Lower lobe of right lung (tissue), 2 donors: ENCODE data around the gene DOCK3. TPM values are rescaled to one million over a fixed set of nuclear protein-coding genes. Genes with fewer than 3 reads are reported as not detected.

Source experiments
- ATAC-seq, 2 donors: fragments of 200-7000 bp; cut with Tn5 transposase; one replicate each; pipeline ENCODE4 v1.9.1; 2020 to 2022; ENCODE audit warnings: mild to moderate bottlenecking in 2 of 2, moderate library complexity in 2 of 2
- DNase-seq: peaks from one replicate; pipeline ENCODE4 v3.0.0-alpha.2; 2020
- H3K27ac ChIP-seq: fragments of 200-600 bp; one replicate; pipeline ENCODE4 v1.8.0; 2022
- H3K27me3 ChIP-seq: fragments of 200-600 bp; one replicate; pipeline ENCODE4 v1.8.0; 2022; ENCODE audit warnings: low read depth
- H3K36me3 ChIP-seq: fragments of 200-600 bp; one replicate; pipeline ENCODE4 v1.8.0; 2022; ENCODE audit warnings: mild to moderate bottlenecking
- H3K4me1 ChIP-seq: fragments of 200-600 bp; one replicate; pipeline ENCODE4 v1.8.0; 2022
- H3K4me3 ChIP-seq: fragments of 200-600 bp; one replicate; pipeline ENCODE4 v1.8.0; 2022; ENCODE audit warnings: mild to moderate bottlenecking
- H3K9me3 ChIP-seq: fragments of 200-600 bp; one replicate; pipeline ENCODE4 v1.8.0; 2022
- intact Hi-C: fragments of 100-400 bp; cut with DNase I; formaldehyde crosslinking; loops from one replicate; pipeline ENCODE4 v1.11.0; 2022
- total RNA-seq: library from RNA; stranded (reverse); fragmentation: NEBNext Ultra II Directional; extraction: Animal tissue kit (Norgen Biotek cat#: 25700); gene quantifications from one replicate; pipeline ENCODE4 v1.2.1, GENCODE V29; 2021
- TF ChIP-seq, protein P1 (sequence below): fragments of 200-600 bp; IDR thresholded peaks from one replicate; pipeline ENCODE4 v1.8.0; 2022; ENCODE audit warnings: antibody characterized with exemption, mild to moderate bottlenecking
- donor health status: DM: no; HTN: yes; CAD: no; lungs with severe emphysema.

DOCK3 gene
- total RNA-seq, 1 donor from 2014 or later = 1.5 TPM

DNA sequence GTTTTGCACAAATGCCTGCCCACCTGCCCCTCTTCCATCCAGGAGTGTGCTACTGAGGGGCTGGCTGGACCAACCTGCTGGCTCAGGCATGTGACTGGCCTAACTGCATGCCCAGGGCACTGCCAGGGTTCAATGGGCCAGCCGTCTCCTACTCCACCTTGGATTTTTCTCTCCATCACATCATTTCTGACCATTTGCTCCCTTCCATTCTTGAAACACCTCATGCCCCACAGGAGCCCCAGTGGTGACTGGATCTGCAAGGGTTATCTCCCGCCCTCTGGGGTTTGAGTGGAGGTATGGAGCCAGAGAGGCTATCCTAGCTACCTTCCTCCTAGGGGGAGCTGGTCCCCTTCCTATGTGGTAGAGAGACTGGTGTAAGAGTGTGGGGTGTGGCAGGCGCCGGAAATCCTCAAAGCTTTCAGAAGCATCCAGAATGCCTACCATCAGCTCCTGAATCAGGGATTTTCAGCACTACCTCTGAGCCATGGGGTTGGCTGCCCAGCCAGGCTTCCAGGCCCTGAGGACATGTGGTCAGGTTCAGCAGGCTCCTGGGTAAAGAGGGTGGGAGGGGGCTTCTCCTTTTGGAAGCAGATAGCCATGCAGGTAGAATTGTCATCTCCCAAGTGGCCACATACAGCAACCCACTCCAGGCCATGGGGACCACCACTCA, 707.5 kb downstream of the DOCK3 start:
- intact Hi-C loops = no loop called here
- ATAC-seq (no peak), DNase-seq (no peak)
- Histone ChIP-seq H3K36me3 (peaks cover 10% of the 10 kb centered on the region), H3K4me3 (no peak overlapping the region), H3K27me3 (no peaks in the 10 kb centered on the region), H3K27ac (no peak overlapping the region), H3K9me3 (no peaks in the 10 kb centered on the region), H3K4me1 (peaks cover 28% of the 10 kb centered on the region)
- TF ChIP-seq, protein P1, sequence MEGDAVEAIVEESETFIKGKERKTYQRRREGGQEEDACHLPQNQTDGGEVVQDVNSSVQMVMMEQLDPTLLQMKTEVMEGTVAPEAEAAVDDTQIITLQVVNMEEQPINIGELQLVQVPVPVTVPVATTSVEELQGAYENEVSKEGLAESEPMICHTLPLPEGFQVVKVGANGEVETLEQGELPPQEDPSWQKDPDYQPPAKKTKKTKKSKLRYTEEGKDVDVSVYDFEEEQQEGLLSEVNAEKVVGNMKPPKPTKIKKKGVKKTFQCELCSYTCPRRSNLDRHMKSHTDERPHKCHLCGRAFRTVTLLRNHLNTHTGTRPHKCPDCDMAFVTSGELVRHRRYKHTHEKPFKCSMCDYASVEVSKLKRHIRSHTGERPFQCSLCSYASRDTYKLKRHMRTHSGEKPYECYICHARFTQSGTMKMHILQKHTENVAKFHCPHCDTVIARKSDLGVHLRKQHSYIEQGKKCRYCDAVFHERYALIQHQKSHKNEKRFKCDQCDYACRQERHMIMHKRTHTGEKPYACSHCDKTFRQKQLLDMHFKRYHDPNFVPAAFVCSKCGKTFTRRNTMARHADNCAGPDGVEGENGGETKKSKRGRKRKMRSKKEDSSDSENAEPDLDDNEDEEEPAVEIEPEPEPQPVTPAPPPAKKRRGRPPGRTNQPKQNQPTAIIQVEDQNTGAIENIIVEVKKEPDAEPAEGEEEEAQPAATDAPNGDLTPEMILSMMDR = no peak

GRCh38 chr3:51382947-51383578, 708.3 kb downstream of the DOCK3 start:
- Histone ChIP-seq H3K4me1 (peaks cover 36% of the 10 kb centered on the region), H3K9me3 (no peaks in the 10 kb centered on the region), H3K27ac (no peak overlapping the region), H3K27me3 (no peaks in the 10 kb centered on the region), H3K36me3 (peaks cover 19% of the 10 kb centered on the region), H3K4me3 (no peak overlapping the region)
- no peak for ATAC-seq
- intact Hi-C loops = no loop called here
- TF ChIP-seq, protein P1 = no peak
- DNase-seq = no peak

GRCh38 chr3:51384055-51384725, 709.5 kb downstream of the DOCK3 start:
- peak overlapping the region; percentile 92 for H3K27ac ChIP-seq
- peaks cover 47% of the 10 kb centered on the region for H3K4me1 ChIP-seq
- H3K36me3 ChIP-seq = peaks cover 30% of the 10 kb centered on the region
- DNase-seq (no peak), ATAC-seq (peak; percentile 39 to 57)
- H3K4me3 ChIP-seq = peak overlapping the region; percentile 76
- H3K9me3 ChIP-seq = no peaks in the 10 kb centered on the region
- TF ChIP-seq, protein P1 = no peak
- H3K27me3 ChIP-seq = no peaks in the 10 kb centered on the region
- intact Hi-C loops = no loop called here

DNA sequence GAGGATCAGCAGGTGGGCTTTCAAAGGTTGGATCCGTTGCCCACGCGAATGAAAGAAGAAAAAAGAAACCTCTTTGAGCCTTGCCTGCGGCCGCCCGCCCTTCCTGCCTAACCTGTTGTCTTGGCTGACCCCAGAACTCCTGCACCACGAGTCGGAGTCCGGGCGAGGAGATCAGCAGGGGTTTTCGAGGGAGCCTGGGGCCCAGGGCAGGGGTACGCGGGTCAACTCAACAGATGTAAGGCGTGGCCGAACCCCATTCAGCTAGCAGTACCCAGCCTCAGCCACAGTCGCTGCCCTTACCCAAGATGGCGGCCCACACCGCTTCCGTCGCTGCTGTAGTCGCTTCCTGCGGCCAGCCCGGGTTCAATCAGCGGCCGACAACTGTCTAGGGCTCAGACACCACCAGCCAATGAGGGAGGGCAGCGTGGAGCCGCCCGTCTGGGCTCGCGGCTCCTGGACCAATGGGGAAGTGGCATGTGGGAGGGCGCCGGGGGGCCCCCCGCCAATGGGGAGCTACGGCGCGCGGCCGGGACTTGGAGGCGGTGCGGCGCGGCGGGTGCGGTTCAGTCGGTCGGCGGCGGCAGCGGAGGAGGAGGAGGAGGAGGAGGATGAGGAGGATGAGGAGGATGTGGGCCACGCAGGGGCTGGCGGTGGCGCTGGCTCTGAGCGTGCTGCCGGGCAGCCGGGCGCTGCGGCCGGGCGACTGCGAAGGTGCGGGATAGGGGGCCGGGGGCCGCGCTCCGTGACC, 710.2 kb downstream of the DOCK3 start, which contains the start of gene MANF:
Gene MANF (plus strand): TSS at position 566 of the 748 bp plus-strand sequence. CDS start 52 bp downstream, at position 618.
- DNase-seq (peak; percentile 99), ATAC-seq (peak; percentile 98 to 99)
- Histone ChIP-seq H3K27ac (peak within 1 kb of the TSS; percentile 92), H3K4me1 (peaks cover 54% of the 10 kb centered on the region), H3K9me3 (no peaks in the 10 kb centered on the region), H3K27me3 (no peaks in the 10 kb centered on the region), H3K4me3 (peak within 1 kb of the TSS; percentile 76), H3K36me3 (peaks cover 36% of the 10 kb centered on the region)
- TF ChIP-seq, protein P1 = no peak
- intact Hi-C loops = no loop called here

DNA sequence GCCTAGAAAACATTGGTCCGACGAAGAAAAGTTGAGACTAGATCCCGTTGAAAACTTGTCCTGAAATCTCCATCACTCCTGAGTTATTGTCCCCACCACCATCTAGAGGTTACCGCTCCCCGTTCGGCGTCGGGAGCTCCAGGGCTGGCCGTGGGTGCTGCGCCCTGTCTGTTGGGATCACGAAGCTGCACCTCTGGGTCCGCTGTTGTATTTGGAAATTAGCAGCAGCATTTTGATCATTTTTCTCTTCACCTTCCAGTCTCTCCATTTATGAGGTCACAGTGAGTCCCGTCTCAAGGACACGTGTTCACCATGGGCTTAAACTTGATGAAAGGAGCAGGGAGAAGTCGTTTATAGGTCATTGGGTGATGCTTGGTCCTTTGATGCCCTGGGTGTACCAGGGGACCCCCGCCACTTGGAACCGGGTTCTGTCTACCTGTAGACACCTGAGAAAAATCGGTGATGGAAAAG, 710.9 kb downstream of the DOCK3 start:
- H3K27ac ChIP-seq = peak overlapping the region; percentile 92

More for the DNA sequence above, 710.9 kb downstream of the DOCK3 start:
- no peak for DNase-seq
- H3K9me3 ChIP-seq = no peaks in the 10 kb centered on the region
- H3K36me3 ChIP-seq = peaks cover 36% of the 10 kb centered on the region
- peak overlapping the region; percentile 76 for H3K4me3 ChIP-seq
- peaks cover 62% of the 10 kb centered on the region for H3K4me1 ChIP-seq
- no peaks in the 10 kb centered on the region for H3K27me3 ChIP-seq
- TF ChIP-seq, protein P1 = no peak
- ATAC-seq = peak in 1 of 2 donors; percentile 1
- intact Hi-C loops = no loop called here
